Measurements from ENCODE around the gene HTR2B. TPM values are rescaled to one million over a fixed set of nuclear protein-coding genes. Genes with fewer than 3 reads are reported as not detected.

The HTR2B gene
- total RNA-seq, 1 donor from 2014 or later: not detected

GRCh38 chr2:231161252-231161839 is 36.5 kb upstream of the HTR2B start:
- Mint-ChIP-seq H3K36me3 (peaks cover 12% of the 10 kb centered on the region), H3K4me1 (ENCODE audit: unreplicated experiment) (peaks cover 10% of the 10 kb centered on the region), H3K9me3 (no peaks in the 10 kb centered on the region), H3K27me3 (no peaks in the 10 kb centered on the region), H3K4me3 (no peak overlapping the region), H3K27ac (no peak overlapping the region)
- TF ChIP-seq CTCF (conservative IDR thresholded peaks at IDR 0.05): no peak
- DNase-seq (ENCODE audit: extremely low spot score, unreplicated experiment): no peak

DNA sequence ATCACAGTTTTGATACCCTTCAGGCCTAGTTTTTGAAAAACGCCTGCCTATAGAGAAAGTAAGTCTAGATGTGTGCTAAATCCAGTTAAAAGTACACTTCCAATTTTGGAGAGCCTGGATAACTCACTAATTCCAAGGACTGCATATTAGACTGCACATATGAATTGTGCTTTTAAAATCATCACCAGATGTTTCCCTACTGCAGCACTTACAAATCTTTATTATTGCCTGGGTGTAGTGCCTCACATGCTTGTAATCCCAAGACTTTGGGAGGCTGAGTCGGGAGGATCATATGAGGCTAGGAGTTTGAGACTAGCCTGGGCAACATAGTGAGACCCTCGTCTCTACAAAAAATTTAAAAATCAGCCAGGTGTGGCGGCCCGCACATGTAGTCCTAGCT is 35.9 kb upstream of the HTR2B start:
- DNase-seq (ENCODE audit: extremely low spot score, unreplicated experiment): no peak
- H3K36me3 Mint-ChIP-seq: peaks cover 8% of the 10 kb centered on the region
- H3K27ac Mint-ChIP-seq: no peak overlapping the region
- no peak overlapping the region for H3K4me3 Mint-ChIP-seq
- no peaks in the 10 kb centered on the region for H3K9me3 Mint-ChIP-seq
- no peak for TF ChIP-seq CTCF (conservative IDR thresholded peaks at IDR 0.05)
- no peaks in the 10 kb centered on the region for H3K27me3 Mint-ChIP-seq
- H3K4me1 Mint-ChIP-seq (ENCODE audit: unreplicated experiment): peaks cover 10% of the 10 kb centered on the region

DNA sequence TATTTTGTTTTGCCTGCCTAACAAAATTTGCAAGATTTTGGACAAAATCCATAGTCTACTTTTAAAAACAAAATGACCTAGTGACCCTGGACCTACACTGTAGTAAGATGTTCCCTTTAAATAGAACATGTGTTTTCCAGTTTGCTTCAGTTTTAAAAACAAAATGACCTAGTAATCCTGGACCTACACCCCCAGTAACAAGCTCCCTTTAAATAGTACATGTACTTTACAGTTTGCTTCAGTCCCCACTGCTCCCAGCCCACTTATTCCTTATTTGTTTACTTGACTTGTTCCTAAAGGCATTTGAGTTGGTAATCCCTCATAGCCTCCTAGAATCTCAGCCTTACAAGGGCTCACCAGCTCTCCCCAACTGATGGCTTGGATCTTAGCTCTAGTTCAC is 34.5 kb upstream of the HTR2B start:
- no peak for DNase-seq (ENCODE audit: extremely low spot score, unreplicated experiment)
- Mint-ChIP-seq H3K9me3 (no peaks in the 10 kb centered on the region), H3K27me3 (no peaks in the 10 kb centered on the region), H3K4me3 (no peak overlapping the region), H3K4me1 (ENCODE audit: unreplicated experiment) (peaks cover 10% of the 10 kb centered on the region), H3K27ac (no peak overlapping the region), H3K36me3 (peaks cover 8% of the 10 kb centered on the region)
- TF ChIP-seq CTCF (conservative IDR thresholded peaks at IDR 0.05): no peak

DNA sequence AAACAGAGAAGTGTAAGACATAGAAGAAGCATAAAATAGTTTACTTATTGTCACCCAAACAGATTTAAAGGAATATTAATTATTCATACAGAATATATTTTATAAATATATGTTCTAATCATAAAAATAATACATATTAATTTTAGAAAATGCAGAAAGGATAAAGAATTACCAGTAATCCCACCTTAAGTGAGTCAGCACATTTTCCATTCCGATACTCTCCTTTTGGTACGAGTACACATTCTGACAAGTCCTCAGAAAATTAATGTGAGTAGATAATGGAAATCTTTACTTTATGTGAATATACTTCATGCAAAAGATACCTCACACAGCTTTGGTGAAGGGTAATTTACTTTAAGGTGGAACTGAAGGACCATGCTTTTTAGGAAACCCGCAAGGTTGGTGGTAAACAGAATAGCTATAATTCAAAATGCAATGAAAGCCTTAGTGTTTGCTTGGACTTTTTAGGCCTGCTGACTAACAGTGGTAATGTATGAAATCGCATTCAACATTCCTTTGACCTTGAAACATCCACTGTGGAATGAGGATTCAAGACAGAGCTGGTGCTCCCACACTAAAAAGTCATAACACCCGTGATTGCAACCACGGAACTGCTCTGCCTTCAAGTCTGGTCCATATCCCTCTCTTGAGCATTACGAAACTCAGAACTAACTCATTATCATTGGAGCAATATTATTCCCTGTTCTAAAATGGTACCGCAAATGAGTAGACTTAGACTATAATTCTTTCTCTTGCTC is 28.1 kb upstream of the HTR2B start:
- TF ChIP-seq CTCF (conservative IDR thresholded peaks at IDR 0.05): no peak
- peaks cover 19% of the 10 kb centered on the region for H3K36me3 Mint-ChIP-seq
- no peaks in the 10 kb centered on the region for H3K27me3 Mint-ChIP-seq
- H3K27ac Mint-ChIP-seq: no peak overlapping the region
- no peaks in the 10 kb centered on the region for H3K9me3 Mint-ChIP-seq
- H3K4me3 Mint-ChIP-seq: no peak overlapping the region
- DNase-seq (ENCODE audit: extremely low spot score, unreplicated experiment): no peak
- H3K4me1 Mint-ChIP-seq (ENCODE audit: unreplicated experiment): no peaks in the 10 kb centered on the region

- no peak overlapping the region for H3K27ac Mint-ChIP-seq
- no peak for TF ChIP-seq CTCF (conservative IDR thresholded peaks at IDR 0.05)
- H3K4me3 Mint-ChIP-seq: no peak overlapping the region
- H3K27me3 Mint-ChIP-seq: no peaks in the 10 kb centered on the region
- H3K36me3 Mint-ChIP-seq: peaks cover 28% of the 10 kb centered on the region
- H3K9me3 Mint-ChIP-seq: no peaks in the 10 kb centered on the region
- H3K4me1 Mint-ChIP-seq (ENCODE audit: unreplicated experiment): no peaks in the 10 kb centered on the region
- no peak for DNase-seq (ENCODE audit: extremely low spot score, unreplicated experiment)
Observed at GRCh38 chr2:231146665-231147064, 21.8 kb upstream of the HTR2B start.

Data from type B pancreatic cell (in vitro differentiated cells).